ENCODE data around the gene ACAA1.
"Not testable (repeated sequence)": the region's sequence is repeated elsewhere in the genome, so short reads cannot be mapped to it uniquely, and the experiment has no call there.

DNA sequence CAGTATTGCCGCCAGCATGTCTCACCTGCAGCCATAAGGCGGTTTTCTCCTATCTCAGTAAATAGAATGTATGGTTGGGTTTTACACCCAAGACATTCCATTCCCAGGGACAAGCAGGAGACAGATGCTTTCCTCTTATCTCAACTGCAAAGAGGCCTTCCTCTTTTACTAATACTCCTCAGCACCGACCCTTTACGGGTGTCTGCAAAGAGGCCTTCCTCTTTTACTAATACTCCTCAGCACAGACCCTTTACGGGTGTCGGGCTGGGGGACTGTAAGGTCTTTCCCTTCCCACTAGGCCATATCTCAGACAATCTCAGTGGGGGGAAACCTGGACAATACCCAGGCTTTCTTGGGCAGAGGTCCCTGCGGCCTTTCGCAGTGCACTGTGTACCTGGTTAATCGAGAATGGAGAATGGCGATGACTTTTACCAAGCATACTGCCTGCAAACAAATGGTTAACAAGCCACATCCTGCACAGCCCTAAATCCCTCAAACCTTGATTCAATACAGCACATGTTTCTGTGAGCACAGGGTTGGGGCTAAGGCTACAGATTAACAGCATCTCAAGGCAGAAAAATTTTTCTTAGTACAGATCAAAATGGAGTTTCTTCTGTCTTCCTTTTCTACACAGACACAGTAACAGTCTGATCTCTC is 1.2 kb downstream of the ACAA1 start:
- not testable (repeated sequence) for TF ChIP-seq TARDBP (CRISPR knock-in tag; IDR thresholded peaks at IDR 0.05); ZNF441 (CRISPR knock-in tag; IDR thresholded peaks at IDR 0.05; ENCODE audit: borderline replicate concordance)
- TF ChIP-seq, protein P1, sequence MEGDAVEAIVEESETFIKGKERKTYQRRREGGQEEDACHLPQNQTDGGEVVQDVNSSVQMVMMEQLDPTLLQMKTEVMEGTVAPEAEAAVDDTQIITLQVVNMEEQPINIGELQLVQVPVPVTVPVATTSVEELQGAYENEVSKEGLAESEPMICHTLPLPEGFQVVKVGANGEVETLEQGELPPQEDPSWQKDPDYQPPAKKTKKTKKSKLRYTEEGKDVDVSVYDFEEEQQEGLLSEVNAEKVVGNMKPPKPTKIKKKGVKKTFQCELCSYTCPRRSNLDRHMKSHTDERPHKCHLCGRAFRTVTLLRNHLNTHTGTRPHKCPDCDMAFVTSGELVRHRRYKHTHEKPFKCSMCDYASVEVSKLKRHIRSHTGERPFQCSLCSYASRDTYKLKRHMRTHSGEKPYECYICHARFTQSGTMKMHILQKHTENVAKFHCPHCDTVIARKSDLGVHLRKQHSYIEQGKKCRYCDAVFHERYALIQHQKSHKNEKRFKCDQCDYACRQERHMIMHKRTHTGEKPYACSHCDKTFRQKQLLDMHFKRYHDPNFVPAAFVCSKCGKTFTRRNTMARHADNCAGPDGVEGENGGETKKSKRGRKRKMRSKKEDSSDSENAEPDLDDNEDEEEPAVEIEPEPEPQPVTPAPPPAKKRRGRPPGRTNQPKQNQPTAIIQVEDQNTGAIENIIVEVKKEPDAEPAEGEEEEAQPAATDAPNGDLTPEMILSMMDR (CRISPR knock-in tag; IDR thresholded peaks at IDR 0.05) = not testable (repeated sequence)
